IMR-90 (cell line): Measurements from ENCODE around the gene GSTA5. TPM values are rescaled to one million over a fixed set of nuclear protein-coding genes. Genes with fewer than 3 reads are reported as not detected.
"Not testable (repeated sequence)": the region's sequence is repeated elsewhere in the genome, so short reads cannot be mapped to it uniquely, and the experiment has no call there.

Experiments
- ATAC-seq: fragments of 200-7000 bp; cut with Tn5 transposase; 2 replicates; pipeline ENCODE4 v1.9.1; 2020; ENCODE audit warnings: low read depth, mild to moderate bottlenecking, moderate library complexity
- BruUV-seq: library from RNA; stranded (reverse); fragments of 400-500 nt; replicated peaks from 2 replicates; lab custom pipeline; 2021; lab: Mats Ljungman, UMichigan
- CTCF ChIA-PET: fragments of 300-600 bp; formaldehyde crosslinking; extraction: SDS; loops from one replicate; lab custom pipeline; 2021; ENCODE audit warnings: antibody characterized with exemption; lab: Yijun Ruan, JAX
- POLR2A ChIA-PET: fragments of 300-600 bp; sonication (Branson Sonifier 250); formaldehyde crosslinking; loops from one replicate; lab custom pipeline; 2022; ENCODE audit warnings: antibody characterized with exemption; ENCODE audit not compliant: unreplicated experiment; lab: Charles Lee
- DNase-seq: peaks from one replicate; pipeline ENCODE4 v3.0.0; 2013
- H2AFZ ChIP-seq: replicated peaks from 2 replicates; pipeline ENCODE3; 2013; ENCODE audit warnings: low read length, mild to moderate bottlenecking; ENCODE audit not compliant: poor library complexity
- H2AK5ac ChIP-seq: 2 replicates; pipeline ENCODE4 v1.6.1; 2013; ENCODE audit warnings: low read depth, low read length, inconsistent platforms
- H2AK9ac ChIP-seq: replicated peaks from 2 replicates; pipeline ENCODE3; 2013; ENCODE audit warnings: mild to moderate bottlenecking, low read depth, low read length, moderate library complexity; ENCODE audit not compliant: poor library complexity
- H2BK120ac ChIP-seq: 2 replicates; pipeline ENCODE4 v1.6.1; 2013; ENCODE audit warnings: low read depth, low read length, inconsistent platforms
- H2BK15ac ChIP-seq: 3 replicates; pipeline ENCODE4 v1.6.1; 2013; ENCODE audit warnings: low read depth, low read length, inconsistent platforms
- H2BK20ac ChIP-seq: 2 replicates; pipeline ENCODE4 v1.6.1; 2013; ENCODE audit warnings: low read depth, mild to moderate bottlenecking, inconsistent platforms, low read length, moderate library complexity
- H2BK5ac ChIP-seq: 2 replicates; pipeline ENCODE4 v1.6.1; 2013; ENCODE audit warnings: mild to moderate bottlenecking, low read depth, low read length, inconsistent platforms; ENCODE audit not compliant: poor library complexity, severe bottlenecking
- H3K14ac ChIP-seq: replicated peaks from 2 replicates; pipeline ENCODE4 v1.6.1; 2013; ENCODE audit warnings: low read depth, low read length, inconsistent platforms
- H3K18ac ChIP-seq: 2 replicates; pipeline ENCODE4 v1.6.1; 2013; ENCODE audit warnings: low read depth, low read length, control low read depth
- H3K23ac ChIP-seq: 2 replicates; pipeline ENCODE4 v1.6.1; 2013; ENCODE audit warnings: low read depth, low read length, inconsistent platforms
- H3K27ac ChIP-seq: 2 replicates; pipeline ENCODE4 v1.5.1; 2013; ENCODE audit warnings: mild to moderate bottlenecking, control low read depth, low read length; ENCODE audit not compliant: insufficient read depth
- H3K27me3 ChIP-seq: 2 replicates; pipeline ENCODE4 v1.6.1; 2013; ENCODE audit warnings: low read length; ENCODE audit not compliant: control insufficient read depth, insufficient read depth
- H3K36me3 ChIP-seq: 2 replicates; pipeline ENCODE4 v1.6.1; 2013; ENCODE audit warnings: low read length, mixed read lengths; ENCODE audit not compliant: control insufficient read depth, insufficient read depth
- H3K4ac ChIP-seq: 2 replicates; pipeline ENCODE4 v1.6.1; 2013; ENCODE audit warnings: low read depth, low read length, inconsistent platforms
- H3K4me1 ChIP-seq: 2 replicates; pipeline ENCODE4 v1.6.1; 2013; ENCODE audit warnings: low read length, mixed read lengths; ENCODE audit not compliant: control insufficient read depth, insufficient read depth
- H3K4me2 ChIP-seq: 2 replicates; pipeline ENCODE4 v1.6.1; 2013; ENCODE audit warnings: low read depth, mild to moderate bottlenecking, control low read depth, low read length, moderate library complexity
- H3K4me3 ChIP-seq: 2 replicates; pipeline ENCODE4 v1.5.1; 2013; ENCODE audit warnings: low read depth, mild to moderate bottlenecking, control low read depth, low read length, moderate library complexity; ENCODE audit not compliant: insufficient read depth
- H3K56ac ChIP-seq: 2 replicates; pipeline ENCODE4 v1.6.1; 2013; ENCODE audit warnings: low read length, inconsistent platforms; ENCODE audit not compliant: insufficient read depth; ENCODE audit errors: extremely low read depth
- H3K79me1 ChIP-seq, 2 experiments: 2 replicates each; pipeline ENCODE4 v1.6.1; 2013; ENCODE audit warnings: low read length in 2 of 2, inconsistent platforms in 1 of 2, low read depth in 1 of 2
- H3K9ac ChIP-seq: 2 replicates; pipeline ENCODE4 v1.6.1; 2013; ENCODE audit warnings: low read depth, low read length, control low read depth
- H3K9me1 ChIP-seq: 2 replicates; pipeline ENCODE4 v1.6.1; 2013; ENCODE audit warnings: low read length, inconsistent platforms; ENCODE audit not compliant: insufficient read depth
- H3K9me3 ChIP-seq: 2 replicates; pipeline ENCODE4 v1.6.1; 2013; ENCODE audit warnings: low read length; ENCODE audit not compliant: control insufficient read depth, insufficient read depth
- H4K20me1 ChIP-seq: 2 replicates; pipeline ENCODE4 v1.6.1; 2013; ENCODE audit warnings: low read length, inconsistent platforms; ENCODE audit not compliant: insufficient read depth
- H4K5ac ChIP-seq: 2 replicates; pipeline ENCODE4 v1.6.1; 2013; ENCODE audit warnings: mild to moderate bottlenecking, low read depth, low read length, control low read depth
- H4K8ac ChIP-seq, 2 experiments: 2 replicates each; pipeline ENCODE4 v1.6.1; 2013; ENCODE audit warnings: low read depth in 2 of 2, low read length in 2 of 2, control low read depth in 1 of 2, inconsistent platforms in 1 of 2
- H4K91ac ChIP-seq: 2 replicates; pipeline ENCODE4 v1.6.1; 2013; ENCODE audit warnings: low read depth, low read length, inconsistent platforms; ENCODE audit not compliant: insufficient read depth
- WGBS, 2 experiments: methylation state at CpG; one replicate each; pipeline versions ENCODE4 v1.1.5 to v1.1.7; 2013; ENCODE audit warnings: missing lambda C conversion rate in 2 of 2; ENCODE audit not compliant: insufficient read length in 1 of 2; ENCODE audit errors: extremely low coverage in 2 of 2; 5-methylcytosine and 5-hydroxymethylcytosine counted together
- dilution Hi-C: fragments of 300-500 bp; cut with HindIII; formaldehyde crosslinking; loops from one replicate; pipeline ENCODE4 v1.14.3; 2018; ENCODE audit warnings: low sequenced_read_pairs; ENCODE audit not compliant: unreplicated experiment
- in situ Hi-C: fragments of 300-500 bp; cut with MboI; formaldehyde crosslinking; loops from 3 replicates; pipeline ENCODE4 v1.14.3; 2019; ENCODE audit warnings: low sequenced_read_pairs, inconsistent platforms, mixed read lengths
- intact Hi-C: fragments of 100-400 bp; cut with micrococcal nuclease; formaldehyde crosslinking; loops from 2 replicates; pipeline ENCODE4 v1.10.0; 2022
- polyA plus RNA-seq, 3 experiments: library from polyadenylated mRNA; depleted of rRNA; stranded (reverse); fragments of >200 nt; gene quantifications; 2 replicates each; pipeline ENCODE4 v1.2.3, GENCODE V29; 2012; ENCODE audit warnings: low replicate concordance in 1 of 3
- total RNA-seq: library from RNA; depleted of rRNA; stranded (reverse); fragments of >200 nt; gene quantifications from 2 replicates; pipeline ENCODE4 v1.2.3, GENCODE V29; 2012

The GSTA5 gene
- total and polyA plus RNA-seq, 2 of the 4 experiments (the other 2 are of a cell fraction) = not detected

GRCh38 chr6:52782696-52783274, 57.8 kb downstream of the GSTA5 start:
- POLR2A ChIA-PET, H3K4me3 ChIP-seq, H2BK5ac ChIP-seq, H3K9me3 ChIP-seq, H2BK120ac ChIP-seq, H2AK9ac ChIP-seq, DNase-seq, H4K8ac ChIP-seq, H2AFZ ChIP-seq, H4K5ac ChIP-seq, H3K18ac ChIP-seq, H3K9me1 ChIP-seq, H3K4me2 ChIP-seq, H3K4ac ChIP-seq, in situ Hi-C loops, H4K91ac ChIP-seq, CTCF ChIA-PET, H3K36me3 ChIP-seq, H2BK20ac ChIP-seq, H4K20me1 ChIP-seq, ATAC-seq, H3K4me1 ChIP-seq, H3K79me1 ChIP-seq, H3K56ac ChIP-seq, H2BK15ac ChIP-seq, H2AK5ac ChIP-seq, H3K9ac ChIP-seq, H3K14ac ChIP-seq, H3K23ac ChIP-seq, H3K27ac ChIP-seq, BruUV-seq, H3K27me3 ChIP-seq, intact Hi-C loops, dilution Hi-C loops: not testable (repeated sequence)
- no CpG with 5 or more reads among the region's 3 CpGs for WGBS, 2 experiments

GRCh38 chr6:52782209-52782608, 58.4 kb downstream of the GSTA5 start:
- H2AFZ ChIP-seq, H2AK9ac ChIP-seq, H2BK5ac ChIP-seq, H3K4me1 ChIP-seq, H3K27me3 ChIP-seq, in situ Hi-C loops, H3K27ac ChIP-seq, intact Hi-C loops, BruUV-seq, H3K4me3 ChIP-seq, H3K18ac ChIP-seq, DNase-seq, CTCF ChIA-PET, H4K5ac ChIP-seq, H2BK120ac ChIP-seq, H2BK15ac ChIP-seq, ATAC-seq, POLR2A ChIA-PET, H2BK20ac ChIP-seq, H3K9ac ChIP-seq, H3K9me1 ChIP-seq, H4K20me1 ChIP-seq, H3K4ac ChIP-seq, H3K9me3 ChIP-seq, H4K91ac ChIP-seq, H4K8ac ChIP-seq, H3K23ac ChIP-seq, H3K14ac ChIP-seq, H3K79me1 ChIP-seq, H3K4me2 ChIP-seq, dilution Hi-C loops, H3K56ac ChIP-seq, H3K36me3 ChIP-seq, H2AK5ac ChIP-seq: not testable (repeated sequence)
